Measurements from ENCODE around the gene LRRFIP1.
"Not testable (repeated sequence)": the region's sequence is repeated elsewhere in the genome, so short reads cannot be mapped to it uniquely, and the experiment has no call there.

LRRFIP1 gene

DNA sequence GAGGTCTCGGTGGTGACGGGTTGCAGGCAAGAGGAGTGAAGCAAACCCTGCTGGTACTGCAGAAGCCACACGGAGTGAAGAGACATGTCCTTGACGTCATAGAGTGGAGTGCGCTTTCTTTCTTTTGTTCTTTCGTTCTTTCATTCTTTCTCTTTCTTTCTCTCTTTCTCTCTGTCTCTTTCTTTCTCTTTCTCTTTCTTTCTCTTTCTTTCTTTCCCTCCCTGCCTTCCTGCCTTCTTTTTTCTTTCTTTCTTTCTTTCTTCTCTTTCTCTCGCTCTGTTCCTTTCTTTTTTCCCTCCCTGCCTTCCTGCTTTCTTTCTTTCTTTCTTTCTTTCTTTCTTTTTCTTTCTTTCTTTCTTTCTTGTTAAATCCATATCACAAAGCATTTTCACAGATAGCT lies 39.2 kb downstream of the LRRFIP1 start:
- no peak for DNase-seq

- DNase-seq: not testable (repeated sequence)
Measured at GRCh38 chr2:237667050-237667576, 39.7 kb downstream of the LRRFIP1 start.

- no peak for DNase-seq
Measured at GRCh38 chr2:237667893-237668292, 40.5 kb downstream of the LRRFIP1 start.

DNA sequence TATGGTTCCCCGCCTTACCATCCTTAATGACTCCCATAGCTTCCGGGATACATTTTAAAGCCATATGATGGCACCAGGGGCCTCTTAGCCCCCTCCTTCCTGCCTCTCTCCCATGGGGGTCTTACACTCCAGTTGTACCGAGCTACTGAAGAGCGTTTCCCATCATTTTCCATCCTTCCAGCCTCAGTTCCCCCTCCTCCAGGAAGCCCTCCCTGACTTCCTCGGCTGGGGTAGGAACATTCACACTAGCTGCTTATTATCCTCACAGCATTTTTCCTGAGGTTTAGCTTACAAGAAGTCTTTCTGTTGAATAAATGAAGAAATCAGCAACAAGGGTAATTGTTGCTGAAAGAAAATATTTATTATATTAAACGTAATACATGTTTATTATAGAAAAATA lies 41.1 kb downstream of the LRRFIP1 start:
- no peak for DNase-seq

DNA sequence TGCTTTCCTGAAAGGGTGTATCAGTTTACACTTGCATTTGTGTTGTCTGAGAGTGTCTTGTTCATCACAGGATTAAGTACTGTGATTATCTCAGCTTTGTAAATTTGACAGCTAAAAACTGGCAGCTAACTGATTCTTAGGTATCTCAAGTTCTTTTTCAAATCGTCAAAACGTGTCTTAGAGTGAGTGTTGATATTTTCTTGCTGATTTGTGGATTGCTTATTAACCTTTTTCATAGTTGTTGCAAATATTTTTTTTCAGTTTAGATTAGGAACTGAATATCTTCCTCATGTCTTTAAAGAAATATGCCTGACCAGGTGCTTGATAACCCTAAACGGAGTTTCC lies 41.9 kb downstream of the LRRFIP1 start:
- DNase-seq: no peak

- no peak for DNase-seq
Measured at GRCh38 chr2:237669628-237670392, 42.4 kb downstream of the LRRFIP1 start.

GRCh38 chr2:237670641-237671040 lies 43.3 kb downstream of the LRRFIP1 start:
- DNase-seq: no peak

DNA sequence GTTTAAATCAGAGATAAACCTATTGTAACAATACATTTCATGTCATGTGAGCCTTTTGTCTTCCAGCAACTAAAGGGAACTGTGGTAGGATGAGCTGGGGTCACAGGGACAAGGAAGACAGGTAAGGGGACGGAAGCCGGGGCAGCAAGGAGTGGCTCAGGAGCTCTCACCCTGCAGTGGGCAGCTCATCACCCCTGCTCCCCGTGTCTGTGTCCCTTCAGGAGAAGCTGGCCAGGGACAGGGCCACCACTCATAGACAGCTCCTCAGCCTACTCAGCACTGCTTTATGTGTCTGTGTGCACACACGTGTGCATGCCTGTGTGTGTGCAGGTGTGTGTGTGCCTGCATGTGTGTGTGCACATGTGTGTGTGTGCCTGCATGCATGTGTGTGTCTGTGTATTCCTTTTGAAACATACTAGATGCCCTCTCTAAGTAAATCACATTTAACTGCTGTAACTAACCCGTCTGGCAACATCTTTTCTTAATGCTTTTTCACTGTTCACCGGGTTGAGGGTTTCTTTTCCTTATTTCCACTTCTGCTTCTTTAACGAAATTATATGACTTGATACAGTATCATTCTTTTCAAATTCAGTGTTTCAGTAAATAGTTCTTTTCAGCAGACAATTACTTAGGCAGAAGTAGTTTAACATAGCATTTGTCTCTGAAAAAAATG lies 44.2 kb downstream of the LRRFIP1 start:
- DNase-seq: no peak

GRCh38 chr2:237672731-237673129 lies 45.3 kb downstream of the LRRFIP1 start:
- DNase-seq: no peak

- peak; percentile 73 for DNase-seq
Measured at GRCh38 chr2:237673130-237674001, 46.0 kb downstream of the LRRFIP1 start.

DNA sequence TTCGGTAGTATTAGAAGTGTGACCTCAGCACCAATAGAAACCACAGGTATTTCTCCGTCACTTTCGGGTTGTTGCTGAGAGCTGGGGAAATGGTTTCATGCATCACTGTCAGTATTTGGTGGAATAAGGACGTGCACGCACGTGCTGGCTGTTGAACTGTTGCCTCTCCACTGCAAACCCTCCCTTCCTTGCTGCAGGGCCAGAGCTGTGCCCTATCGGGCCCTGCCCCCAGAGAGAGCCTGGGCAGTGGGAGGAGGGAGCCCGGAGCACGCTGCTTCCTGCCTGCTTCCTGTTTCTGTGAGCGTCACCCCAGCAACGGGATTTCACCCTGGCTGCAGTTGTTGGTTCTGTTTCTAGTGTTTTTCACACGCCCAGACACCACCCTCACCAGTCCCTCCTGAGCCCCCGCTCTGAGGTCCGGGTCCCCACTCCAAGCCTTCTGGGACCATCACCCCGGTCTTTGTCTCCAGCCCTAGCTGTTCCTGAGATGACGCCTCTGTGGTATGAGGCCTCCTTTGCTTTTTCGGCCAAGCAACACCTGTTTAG lies 47.4 kb downstream of the LRRFIP1 start:
- peak; percentile 72 for DNase-seq

DNA sequence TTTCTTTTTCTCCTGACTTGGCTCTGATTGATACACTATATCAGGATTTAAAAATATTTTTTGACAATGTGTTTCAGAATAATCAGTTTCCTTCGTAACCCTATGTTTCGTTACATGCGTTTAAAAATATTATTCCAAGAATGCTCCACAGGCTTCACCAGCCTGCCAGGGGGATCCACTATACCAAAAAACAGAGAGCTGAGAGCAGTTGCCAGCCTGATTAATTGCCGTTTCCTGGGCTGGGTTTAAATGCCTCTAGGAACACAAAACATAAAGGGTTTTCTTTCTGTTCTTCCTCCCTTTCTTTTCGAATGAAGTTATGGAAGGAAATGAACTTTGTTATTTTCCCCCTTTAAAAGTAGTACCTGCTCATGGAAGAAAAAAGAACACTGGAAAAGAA lies 47.9 kb downstream of the LRRFIP1 start:
- no peak for DNase-seq

- DNase-seq: no peak
Measured at GRCh38 chr2:237680702-237681478, 53.5 kb downstream of the LRRFIP1 start.

- no peak for DNase-seq
Measured at GRCh38 chr2:237682151-237682550, 54.8 kb downstream of the LRRFIP1 start.

DNA sequence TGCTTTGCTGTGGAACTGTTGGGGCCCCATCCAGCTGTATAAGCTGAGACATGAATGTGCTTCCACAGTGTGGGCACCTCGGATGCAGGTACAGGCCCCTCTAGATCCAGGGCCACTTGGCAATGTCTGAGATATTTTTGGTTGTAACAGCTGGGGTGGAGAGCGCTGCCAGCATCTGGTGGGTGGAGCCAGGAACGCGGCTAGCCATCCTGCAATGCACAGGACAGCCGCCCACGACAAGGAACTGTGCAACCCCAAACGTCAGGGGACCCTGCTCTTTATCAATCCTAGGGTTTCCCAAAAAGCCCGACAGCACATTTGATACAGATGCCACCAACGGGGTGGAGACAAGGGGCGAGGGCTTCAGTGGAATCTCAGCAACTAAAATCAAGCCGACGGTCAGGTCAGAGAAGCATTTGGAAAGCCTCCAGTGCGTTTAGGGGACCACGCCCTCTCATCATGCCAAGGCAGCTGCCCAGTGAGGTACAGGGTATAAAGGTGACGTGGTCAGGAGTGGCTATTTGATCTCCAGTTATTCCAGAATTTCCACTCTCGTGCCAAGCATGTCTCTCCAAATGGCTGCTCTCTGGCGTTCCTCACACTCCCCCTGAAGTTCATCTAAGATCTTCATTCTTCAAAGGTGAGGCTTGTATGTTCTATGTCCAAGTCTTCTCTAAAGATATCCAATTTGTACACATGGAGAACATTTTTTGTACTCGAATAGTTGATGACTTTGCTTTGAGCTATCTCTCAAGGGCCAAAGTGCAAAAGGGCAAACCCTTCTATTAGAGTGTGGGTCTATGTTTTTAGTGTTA lies 55.7 kb downstream of the LRRFIP1 start:
- no peak for DNase-seq

- no peak for DNase-seq
Measured at GRCh38 chr2:237685408-237685807, 58.0 kb downstream of the LRRFIP1 start.

DNA sequence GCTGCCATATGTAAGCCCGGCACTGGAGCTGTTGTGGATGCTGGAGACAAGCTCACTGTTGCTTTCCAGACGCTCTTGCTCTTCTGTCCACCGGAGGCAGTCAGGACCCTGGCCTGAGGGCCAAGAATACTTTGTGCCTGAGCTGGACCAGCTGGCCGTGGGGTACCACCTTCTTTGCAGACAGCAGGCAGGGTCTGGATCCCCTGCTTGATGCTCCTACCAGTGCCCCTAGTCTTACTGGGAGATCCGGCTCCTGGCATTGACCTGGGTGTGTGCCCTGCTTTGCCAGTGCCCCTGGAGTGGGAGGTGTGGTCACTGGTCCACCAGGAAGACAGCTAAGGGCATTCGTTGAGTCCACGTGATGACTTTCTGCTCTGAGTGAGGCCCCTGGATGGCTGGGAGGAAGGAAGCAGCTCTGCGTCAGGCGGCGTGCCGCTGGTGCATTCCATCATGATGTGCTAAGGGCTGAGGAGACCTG lies 59.3 kb downstream of the LRRFIP1 start:
- DNase-seq: no peak

DNA sequence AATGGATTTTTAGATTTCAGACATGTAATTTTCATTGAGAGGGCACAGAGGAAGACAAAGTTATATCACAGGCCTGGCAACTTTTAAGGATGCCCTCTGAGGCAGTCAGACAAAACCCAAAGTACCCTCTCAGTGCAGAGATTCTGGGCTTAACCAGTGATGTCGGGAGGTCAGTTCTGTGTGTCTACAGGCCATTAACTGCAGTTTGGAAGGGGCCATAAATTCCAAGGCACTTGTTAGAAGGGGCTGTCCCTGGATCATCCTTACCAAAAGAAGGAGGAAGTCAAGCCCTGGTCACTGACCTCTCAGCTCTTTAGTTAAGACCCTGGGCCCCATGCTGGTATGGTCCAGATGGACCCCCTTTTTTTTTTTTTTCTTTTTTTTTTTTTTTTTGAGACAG lies 60.7 kb downstream of the LRRFIP1 start:
- DNase-seq: no peak

GRCh38 chr2:237688541-237688940 lies 61.2 kb downstream of the LRRFIP1 start:
- DNase-seq: not testable (repeated sequence)

DNA sequence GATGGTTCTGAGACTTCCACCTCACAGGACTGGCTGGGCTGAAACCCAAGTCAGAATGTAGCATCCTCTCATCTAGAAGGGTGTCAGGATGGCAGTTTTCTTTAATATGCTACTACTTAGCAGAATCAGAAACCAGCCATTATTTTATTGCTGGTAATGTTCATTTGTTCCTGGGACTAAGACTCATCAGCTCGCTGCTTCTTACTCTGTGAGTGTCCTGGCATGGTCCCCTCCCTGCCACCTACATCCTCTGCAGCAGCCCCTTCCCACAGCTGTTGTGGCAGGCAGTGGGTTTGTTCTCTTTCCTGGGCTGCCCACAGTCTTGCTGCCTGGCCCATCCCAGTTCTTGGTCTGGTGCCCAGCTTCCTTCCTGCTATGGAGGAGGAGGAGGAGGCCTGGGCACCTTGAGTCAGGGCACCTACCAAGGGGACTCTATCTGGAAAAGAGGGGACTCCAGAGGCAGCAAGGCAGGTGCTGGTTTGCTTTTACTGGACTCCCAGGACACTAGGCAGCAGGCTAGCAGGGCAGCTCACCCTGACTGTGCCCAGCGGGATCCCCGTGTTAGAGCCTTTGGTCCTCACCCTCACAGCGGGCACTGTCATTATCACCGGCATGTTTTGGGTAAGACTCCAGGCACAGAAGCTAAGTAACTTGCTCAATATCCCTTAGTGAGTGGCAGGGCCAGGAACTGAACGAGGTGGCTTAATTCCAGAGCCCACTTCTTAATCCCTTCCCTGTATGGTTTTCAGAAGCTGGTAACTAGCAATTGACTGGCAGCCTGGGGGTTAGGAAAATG lies 62.1 kb downstream of the LRRFIP1 start:
- no peak for DNase-seq

All from retina (tissue), 1 donor.